PC-9 (cell line): ENCODE measurements around the gene HCN1.

Experiments
- CTCF ChIP-seq: fragments of 200-600 bp; sonication (generic); conservative IDR thresholded peaks from 2 replicates; pipeline ENCODE4 v1.6.1; 2017; ENCODE audit warnings: mixed run types, antibody characterized with exemption, mild to moderate bottlenecking, moderate library complexity
- EZH2 ChIP-seq: fragments of 200-600 bp; sonication (generic); IDR thresholded peaks from 2 replicates; pipeline ENCODE4 v1.8.0; 2017; ENCODE audit warnings: antibody characterized with exemption, low read depth

DNA sequence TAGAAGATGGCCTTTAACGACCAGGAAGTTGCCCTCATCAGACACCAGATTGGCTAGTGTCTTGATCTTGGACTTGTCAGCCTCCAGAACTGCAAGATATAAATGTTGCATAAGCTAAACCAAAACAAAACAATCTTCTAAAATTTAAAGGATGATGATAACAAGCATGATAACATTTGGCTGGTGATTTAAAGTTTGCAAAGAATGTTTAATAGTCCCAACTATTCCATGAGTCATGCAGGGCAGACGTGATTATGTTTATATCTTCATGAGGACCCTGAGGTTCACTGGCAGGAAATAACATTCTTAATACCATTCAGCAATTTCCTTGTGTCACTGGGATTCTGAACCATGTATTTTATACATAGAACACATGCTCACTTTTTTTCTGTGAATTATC, 319.8 kb downstream of the HCN1 start:
- no peak for TF ChIP-seq CTCF
- no peak for TF ChIP-seq EZH2
